IMR-90 (cell line): ENCODE measurements around the gene OR4N2.

ENCODE experiments used
- BHLHE40 ChIP-seq: fragments of 150-350 bp; IDR thresholded peaks from 2 replicates; pipeline ENCODE4 v1.6.1; 2016; ENCODE audit warnings: mild to moderate bottlenecking, low read depth, low read length
- CEBPB ChIP-seq: IDR thresholded peaks from 2 replicates; pipeline ENCODE4 v1.6.1; 2012; ENCODE audit warnings: low read depth, low read length, improper control_type of control experiment
- CHD1 ChIP-seq: IDR thresholded peaks from 2 replicates; pipeline ENCODE4 v1.6.1; 2012; ENCODE audit warnings: low read depth, low read length, improper control_type of control experiment
- MAFK ChIP-seq: IDR thresholded peaks from 2 replicates; pipeline ENCODE4 v1.6.1; 2012; ENCODE audit warnings: low read depth, low read length, improper control_type of control experiment
- MXI1 ChIP-seq: IDR thresholded peaks from 2 replicates; pipeline ENCODE4 v1.6.1; 2012; ENCODE audit warnings: low read depth, mild to moderate bottlenecking, low read length, moderate library complexity, borderline replicate concordance
- POLR2A ChIP-seq: IDR thresholded peaks from 2 replicates; pipeline ENCODE4 v1.6.1; 2012; ENCODE audit warnings: mild to moderate bottlenecking, low read depth, low read length
- RAD21 ChIP-seq: IDR thresholded peaks from 2 replicates; pipeline ENCODE4 v1.6.1; 2012; ENCODE audit warnings: low read length, improper control_type of control experiment
- RCOR1 ChIP-seq: IDR thresholded peaks from 2 replicates; pipeline ENCODE4 v1.6.1; 2012; ENCODE audit warnings: mild to moderate bottlenecking, low read length, improper control_type of control experiment; ENCODE audit not compliant: insufficient replicate concordance
- RFX5 ChIP-seq: IDR thresholded peaks from 2 replicates; pipeline ENCODE4 v1.8.0; 2012; ENCODE audit warnings: low read depth, mild to moderate bottlenecking, low read length, moderate library complexity
- SMC3 ChIP-seq: fragments of 150-350 bp; IDR thresholded peaks from 2 replicates; pipeline ENCODE4 v1.6.1; 2016; ENCODE audit warnings: low read depth, mild to moderate bottlenecking, antibody characterized with exemption, low read length, moderate library complexity
- TF ChIP-seq, protein P1 (sequence below): conservative IDR thresholded peaks from 2 replicates; pipeline ENCODE4 v1.5.1; 2012; ENCODE audit warnings: mild to moderate bottlenecking, low read depth, low read length, improper control_type of control experiment
- TF ChIP-seq, protein P2 (sequence below): fragments of 150-350 bp; IDR thresholded peaks from 2 replicates; pipeline ENCODE4 v1.6.1; 2017; ENCODE audit warnings: mild to moderate bottlenecking, antibody characterized with exemption, low read length, low read depth
- TF ChIP-seq, protein P3 (sequence below): fragments of 150-350 bp; IDR thresholded peaks from 2 replicates; pipeline ENCODE4 v1.6.1; 2016; ENCODE audit warnings: low read depth, mild to moderate bottlenecking, low read length, moderate library complexity, borderline replicate concordance

DNA sequence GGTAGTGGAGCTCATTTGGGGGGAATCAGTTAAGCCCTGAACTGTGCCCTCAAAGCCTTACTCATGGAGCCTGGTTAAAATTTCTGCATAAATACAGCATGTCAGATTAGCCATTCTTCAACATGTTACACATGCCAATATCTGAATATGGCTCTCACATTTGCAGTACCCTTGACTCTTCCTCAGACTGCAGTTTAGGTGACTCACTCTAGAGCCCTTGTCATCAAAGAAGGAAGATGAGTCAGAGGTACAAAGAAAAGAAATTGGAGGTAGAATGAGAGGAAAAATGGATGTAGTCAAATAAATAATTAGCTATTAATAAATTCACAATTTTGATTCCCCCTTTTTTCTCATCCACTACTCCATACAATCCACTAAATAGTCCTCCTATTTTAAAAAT lies 47.8 kb downstream of the OR4N2 start:
- TF ChIP-seq POLR2A (no peak), MAFK (no peak), RCOR1 (no peak), BHLHE40 (no peak), CEBPB (no peak), RAD21 (no peak), RFX5 (no peak), SMC3 (no peak), CHD1 (no peak), MXI1 (no peak)
- TF ChIP-seq, protein P1, sequence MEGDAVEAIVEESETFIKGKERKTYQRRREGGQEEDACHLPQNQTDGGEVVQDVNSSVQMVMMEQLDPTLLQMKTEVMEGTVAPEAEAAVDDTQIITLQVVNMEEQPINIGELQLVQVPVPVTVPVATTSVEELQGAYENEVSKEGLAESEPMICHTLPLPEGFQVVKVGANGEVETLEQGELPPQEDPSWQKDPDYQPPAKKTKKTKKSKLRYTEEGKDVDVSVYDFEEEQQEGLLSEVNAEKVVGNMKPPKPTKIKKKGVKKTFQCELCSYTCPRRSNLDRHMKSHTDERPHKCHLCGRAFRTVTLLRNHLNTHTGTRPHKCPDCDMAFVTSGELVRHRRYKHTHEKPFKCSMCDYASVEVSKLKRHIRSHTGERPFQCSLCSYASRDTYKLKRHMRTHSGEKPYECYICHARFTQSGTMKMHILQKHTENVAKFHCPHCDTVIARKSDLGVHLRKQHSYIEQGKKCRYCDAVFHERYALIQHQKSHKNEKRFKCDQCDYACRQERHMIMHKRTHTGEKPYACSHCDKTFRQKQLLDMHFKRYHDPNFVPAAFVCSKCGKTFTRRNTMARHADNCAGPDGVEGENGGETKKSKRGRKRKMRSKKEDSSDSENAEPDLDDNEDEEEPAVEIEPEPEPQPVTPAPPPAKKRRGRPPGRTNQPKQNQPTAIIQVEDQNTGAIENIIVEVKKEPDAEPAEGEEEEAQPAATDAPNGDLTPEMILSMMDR, result no peak
- TF ChIP-seq, protein P2, sequence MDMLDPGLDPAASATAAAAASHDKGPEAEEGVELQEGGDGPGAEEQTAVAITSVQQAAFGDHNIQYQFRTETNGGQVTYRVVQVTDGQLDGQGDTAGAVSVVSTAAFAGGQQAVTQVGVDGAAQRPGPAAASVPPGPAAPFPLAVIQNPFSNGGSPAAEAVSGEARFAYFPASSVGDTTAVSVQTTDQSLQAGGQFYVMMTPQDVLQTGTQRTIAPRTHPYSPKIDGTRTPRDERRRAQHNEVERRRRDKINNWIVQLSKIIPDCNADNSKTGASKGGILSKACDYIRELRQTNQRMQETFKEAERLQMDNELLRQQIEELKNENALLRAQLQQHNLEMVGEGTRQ, result no peak
- TF ChIP-seq, protein P3, sequence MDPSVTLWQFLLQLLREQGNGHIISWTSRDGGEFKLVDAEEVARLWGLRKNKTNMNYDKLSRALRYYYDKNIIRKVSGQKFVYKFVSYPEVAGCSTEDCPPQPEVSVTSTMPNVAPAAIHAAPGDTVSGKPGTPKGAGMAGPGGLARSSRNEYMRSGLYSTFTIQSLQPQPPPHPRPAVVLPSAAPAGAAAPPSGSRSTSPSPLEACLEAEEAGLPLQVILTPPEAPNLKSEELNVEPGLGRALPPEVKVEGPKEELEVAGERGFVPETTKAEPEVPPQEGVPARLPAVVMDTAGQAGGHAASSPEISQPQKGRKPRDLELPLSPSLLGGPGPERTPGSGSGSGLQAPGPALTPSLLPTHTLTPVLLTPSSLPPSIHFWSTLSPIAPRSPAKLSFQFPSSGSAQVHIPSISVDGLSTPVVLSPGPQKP, result no peak
